ENCODE results near the gene MAPK10. TPM values are rescaled to one million over a fixed set of nuclear protein-coding genes. Genes with fewer than 3 reads are reported as not detected.

Gene MAPK10
- total RNA-seq, 4 donors from 2014 or later, result 1.7 to 8.6 (median 4.4) TPM

GRCh38 chr4:86381431-86381830 is 21.6 kb upstream of the MAPK10 start:
- H3K27ac ChIP-seq, result no peak overlapping the region
- 56 to 82% methylated on average over 3 to 4 of the region's 4 CpGs for WGBS, 2 donors
- intact Hi-C loops (cut with DNase I), result no loop called here
- no peak for TF ChIP-seq CTCF (IDR thresholded peaks at IDR 0.05)
- no peak for TF ChIP-seq POLR2A (IDR thresholded peaks at IDR 0.05)
- no peaks in the 10 kb centered on the region for H3K9me3 ChIP-seq
- H3K27me3 ChIP-seq, result no peaks in the 10 kb centered on the region
- no peaks in the 10 kb centered on the region for H3K4me1 ChIP-seq
- DNase-seq, result no peak
- no peak overlapping the region for H3K4me3 ChIP-seq
- no peaks in the 10 kb centered on the region for H3K36me3 ChIP-seq

DNA sequence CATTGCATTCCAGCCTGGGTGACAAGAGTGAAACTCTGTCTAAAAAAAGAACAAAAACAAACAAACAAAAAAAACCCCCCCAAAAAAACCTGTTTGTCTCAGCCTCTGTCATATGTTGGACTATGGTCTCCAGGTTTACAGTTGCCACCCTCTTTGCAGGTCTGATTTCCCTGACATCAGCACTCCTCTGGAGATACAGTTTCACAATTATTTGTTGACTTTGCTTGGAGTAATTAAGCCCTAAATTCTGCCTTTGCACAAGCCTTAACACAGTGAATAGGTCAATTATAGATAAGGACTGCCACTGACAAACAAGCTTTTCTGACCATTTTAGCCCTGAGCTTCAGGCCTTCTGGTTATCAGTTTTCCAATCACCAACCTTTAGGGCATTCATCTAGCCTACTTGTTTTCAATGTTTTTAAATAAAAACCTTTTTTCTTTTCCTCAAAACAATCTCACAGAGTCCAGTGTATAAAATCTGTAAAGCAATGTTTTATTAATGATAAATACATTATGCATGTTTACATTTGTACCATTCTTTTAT is 20.4 kb upstream of the MAPK10 start:
- no peak for DNase-seq
- no peak for TF ChIP-seq CTCF (IDR thresholded peaks at IDR 0.05)
- no peak for TF ChIP-seq POLR2A (IDR thresholded peaks at IDR 0.05)

GRCh38 chr4:86376850-86377249 is 17.0 kb upstream of the MAPK10 start:
- intact Hi-C loops (cut with DNase I), result no loop called here
- 10 to 42% methylated on average over 1 of the region's 1 CpG for WGBS, 2 donors
- DNase-seq, result no peak
- Histone ChIP-seq H3K27me3 (no peaks in the 10 kb centered on the region), H3K4me1 (no peaks in the 10 kb centered on the region), H3K36me3 (no peaks in the 10 kb centered on the region), H3K27ac (no peak overlapping the region), H3K4me3 (no peak overlapping the region), H3K9me3 (no peaks in the 10 kb centered on the region)
- no peak for TF ChIP-seq CTCF (IDR thresholded peaks at IDR 0.05)
- TF ChIP-seq POLR2A (IDR thresholded peaks at IDR 0.05), result no peak

More for the DNA sequence above, 20.4 kb upstream of the MAPK10 start:
- Histone ChIP-seq H3K27me3 (no peaks in the 10 kb centered on the region), H3K9me3 (no peaks in the 10 kb centered on the region), H3K27ac (no peak overlapping the region), H3K4me3 (no peak overlapping the region), H3K4me1 (no peaks in the 10 kb centered on the region), H3K36me3 (no peaks in the 10 kb centered on the region)
- intact Hi-C loops (cut with DNase I), result no loop called here

DNA sequence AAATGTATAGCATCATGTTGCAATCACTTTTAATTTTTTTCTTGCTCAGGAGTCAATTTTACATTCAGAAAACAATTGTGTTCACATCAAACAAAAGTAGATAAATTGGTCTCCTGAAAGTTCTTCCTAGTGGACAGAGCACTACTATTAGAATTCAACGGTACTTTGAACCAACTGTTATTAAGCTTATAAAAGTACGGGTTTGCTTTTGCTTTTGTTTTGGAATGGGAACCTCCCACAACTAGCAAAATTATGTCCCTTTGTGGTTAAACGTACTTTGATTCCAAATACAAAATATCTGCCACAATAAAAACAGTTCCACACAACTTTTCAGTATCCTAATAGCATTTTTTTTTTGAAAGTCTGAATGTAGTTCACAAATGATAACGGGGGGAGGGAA is 8.6 kb upstream of the MAPK10 start:
- Histone ChIP-seq H3K27ac (no peak overlapping the region), H3K9me3 (no peaks in the 10 kb centered on the region), H3K36me3 (no peaks in the 10 kb centered on the region), H3K4me1 (no peaks in the 10 kb centered on the region), H3K27me3 (no peaks in the 10 kb centered on the region), H3K4me3 (no peak overlapping the region)
- intact Hi-C loops (cut with DNase I), result no loop called here
- no peak for DNase-seq
- TF ChIP-seq CTCF (IDR thresholded peaks at IDR 0.05) (no peak), POLR2A (IDR thresholded peaks at IDR 0.05) (no peak)
- 68 to 82% methylated on average over 4 of the region's 4 CpGs for WGBS, 2 donors

- Histone ChIP-seq H3K27ac (no peak overlapping the region), H3K4me3 (no peak overlapping the region), H3K36me3 (no peaks in the 10 kb centered on the region), H3K4me1 (no peaks in the 10 kb centered on the region), H3K9me3 (no peaks in the 10 kb centered on the region), H3K27me3 (no peaks in the 10 kb centered on the region)
- intact Hi-C loops (cut with DNase I), result no loop called here
- 16 to 20% methylated on average over 1 of the region's 1 CpG for WGBS, 2 donors
- TF ChIP-seq POLR2A (IDR thresholded peaks at IDR 0.05), result no peak
- no peak for TF ChIP-seq CTCF (IDR thresholded peaks at IDR 0.05)
- DNase-seq, result no peak
These were observed 7.7 kb upstream of the MAPK10 start for GRCh38 chr4:86367577-86367976.
